ENCODE data around the gene MRPL32.

GRCh38 chr7:42945821-42946626 lies 13.8 kb downstream of the MRPL32 start:
- TF ChIP-seq CTCF (IDR thresholded peaks at IDR 0.05): no peak
- no peak for TF ChIP-seq POLR2A (IDR thresholded peaks at IDR 0.05)

Measured in right lobe of liver (tissue), 4 donors.